Measurements from ENCODE around the gene IL1RAPL2.

GRCh38 chrX:104929324-104929723 lies 363.3 kb downstream of the IL1RAPL2 start:
- TF ChIP-seq CTCF (IDR thresholded peaks at IDR 0.05) (no peak), POLR2A (IDR thresholded peaks at IDR 0.05) (no peak)

All from right lobe of liver (tissue), 4 donors.